Inflammatory macrophage (primary cell): ENCODE results near the gene TST.
A peak's percentile ranks its signal among the peaks of the same experiment; 100 is the strongest.

Experiments used
- DNase-seq, 2 donors: peaks; one replicate each; pipeline ENCODE4 v3.0.0-alpha.2; 2020 to 2022
- total RNA-seq, 18 experiments: gene quantifications; one replicate each; lab custom pipeline; 2026; ENCODE audit warnings: mixed read lengths in 6 of 18, inconsistent platforms in 2 of 18; lab: John Stamatoyannopoulos, UW

The TST gene
- 3.7 to 20.9 (median 13.3) reads per million in 18 experiments for total RNA-seq

DNA sequence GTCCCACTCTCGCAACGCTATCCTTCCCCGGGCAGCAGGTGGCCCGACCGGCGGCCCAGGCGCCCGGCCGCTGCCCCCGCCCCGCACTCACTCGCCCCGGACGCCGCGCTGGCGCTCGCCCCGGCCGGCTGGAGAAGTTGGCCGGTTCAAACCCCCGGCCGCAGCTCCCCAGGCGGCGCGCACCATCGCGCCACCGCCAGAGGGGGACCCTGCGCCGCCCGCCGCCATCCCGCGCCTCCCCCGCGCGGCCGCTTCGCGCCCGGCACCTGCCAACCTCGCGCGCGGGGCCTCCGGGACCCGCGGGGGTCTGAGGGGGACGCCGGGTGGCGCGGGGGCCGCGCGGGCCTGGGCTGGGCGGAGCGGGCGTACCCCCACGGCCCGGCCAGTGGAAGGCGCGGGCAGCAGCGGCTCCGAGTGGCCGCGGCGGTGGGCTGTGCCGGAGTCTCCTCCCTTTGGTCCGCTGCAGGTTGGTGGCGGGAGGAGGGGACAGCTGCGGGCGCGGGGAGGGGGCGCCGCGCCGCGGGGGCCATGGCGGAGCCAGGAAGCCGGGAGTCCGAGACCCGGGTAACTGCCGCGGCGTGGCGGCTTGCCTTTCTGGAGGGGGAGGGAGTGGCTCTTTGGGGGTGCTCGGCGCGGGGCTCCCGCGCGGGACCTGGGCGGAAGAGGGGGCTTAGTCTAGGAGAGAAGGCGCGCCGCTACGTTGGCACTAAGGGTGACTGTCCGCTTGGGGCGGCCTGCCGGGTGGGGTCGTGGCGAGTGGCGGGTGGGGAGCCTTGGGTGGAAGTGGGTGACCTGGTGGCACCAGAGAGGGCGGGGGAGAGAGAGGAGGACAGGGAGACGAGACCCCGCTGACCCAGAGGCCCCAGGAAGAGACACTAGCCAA, at the start of gene TST, which contains the start of gene MPST:
Gene TST (minus strand): TSS at position 139 of the 883 bp plus-strand sequence. CDS start 715 bp downstream, outside the sequence.
Gene MPST (plus strand): TSS at position 434 of the 883 bp plus-strand sequence. CDS start 95 bp downstream, at position 529.
- peak; percentile 51 to 76 for DNase-seq

DNA sequence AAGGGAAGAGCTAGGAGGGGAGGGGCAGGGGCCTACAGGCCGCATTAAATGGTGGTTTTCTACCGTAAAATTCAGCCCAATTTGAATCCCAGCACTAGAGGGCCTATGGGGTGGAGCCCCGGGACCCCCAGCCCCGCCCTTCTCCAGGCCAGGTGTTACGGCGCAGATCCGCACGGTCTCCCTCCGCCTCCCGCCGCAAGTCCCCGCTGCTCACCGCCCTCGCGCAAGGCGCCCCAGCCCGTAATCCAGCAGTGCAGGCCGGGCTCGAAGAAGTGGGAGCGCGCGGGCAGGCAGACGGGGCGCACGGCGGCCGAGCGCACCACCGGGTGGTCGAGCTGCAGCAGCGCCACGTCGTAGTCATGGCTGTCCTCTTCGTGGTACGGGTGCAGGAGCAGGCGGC, 49.6 kb upstream of the TST start:
- DNase-seq = no peak

DNA sequence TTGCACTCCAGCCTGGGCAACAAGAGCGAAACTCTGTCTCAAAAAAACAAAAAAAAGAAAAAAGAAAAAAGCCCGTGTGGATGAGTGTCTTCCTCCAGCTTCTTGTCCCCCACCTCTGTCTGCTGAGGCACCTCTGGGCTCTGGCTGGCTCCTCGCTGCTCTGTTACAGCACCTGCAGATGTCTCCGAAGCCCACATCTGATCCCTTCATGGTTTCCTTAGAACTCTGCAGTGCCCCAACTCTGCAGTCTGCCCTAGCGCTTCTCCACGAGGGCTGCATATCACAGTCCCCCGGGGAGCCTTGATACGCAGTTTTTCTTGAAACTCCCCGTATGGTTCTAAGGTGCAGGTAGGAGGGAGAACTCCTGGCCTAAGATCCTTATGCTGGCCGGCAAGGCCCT, 48.2 kb upstream of the TST start:
- no peak for DNase-seq

DNA sequence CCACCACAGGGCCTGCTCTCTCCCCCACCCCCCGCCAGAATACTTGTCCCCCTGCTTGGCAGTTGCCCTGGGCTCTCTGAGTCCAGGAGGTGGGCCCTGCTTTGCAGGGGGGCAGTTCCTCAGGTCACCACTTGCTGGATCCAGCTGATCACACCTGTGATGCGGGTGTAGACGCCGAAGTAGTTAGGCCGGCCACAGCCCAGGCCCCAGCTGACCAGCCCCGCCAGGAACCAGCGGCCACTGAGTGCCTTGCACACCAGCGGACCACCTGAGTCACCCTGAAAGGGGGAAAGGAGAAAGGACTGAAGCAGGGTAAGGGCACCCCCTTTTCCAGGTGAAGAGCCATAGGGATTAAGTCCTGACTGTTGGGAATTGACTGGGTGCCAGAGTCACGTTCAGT, 46.7 kb upstream of the TST start:
- DNase-seq = no peak

DNA sequence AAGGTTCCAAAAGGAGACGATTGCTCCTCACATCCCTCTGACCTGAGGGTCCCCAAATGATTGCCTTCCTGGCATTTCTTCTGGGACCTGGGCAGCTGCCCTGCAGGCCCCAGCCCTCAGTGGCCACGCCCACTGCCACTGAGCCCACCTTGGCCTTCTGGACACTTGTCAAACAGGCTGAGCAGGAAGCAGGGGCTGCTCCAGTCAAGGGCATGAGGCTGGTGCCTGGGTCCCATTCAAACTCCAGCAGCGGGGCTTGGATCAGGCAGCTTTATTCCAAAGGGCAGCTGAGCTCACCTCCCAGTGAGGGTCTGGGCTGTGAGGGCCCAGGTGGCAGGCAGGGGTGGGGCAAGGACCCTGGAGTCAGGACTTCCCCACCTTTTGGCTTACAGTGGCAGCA, 45.9 kb upstream of the TST start:
- DNase-seq = no peak

DNA sequence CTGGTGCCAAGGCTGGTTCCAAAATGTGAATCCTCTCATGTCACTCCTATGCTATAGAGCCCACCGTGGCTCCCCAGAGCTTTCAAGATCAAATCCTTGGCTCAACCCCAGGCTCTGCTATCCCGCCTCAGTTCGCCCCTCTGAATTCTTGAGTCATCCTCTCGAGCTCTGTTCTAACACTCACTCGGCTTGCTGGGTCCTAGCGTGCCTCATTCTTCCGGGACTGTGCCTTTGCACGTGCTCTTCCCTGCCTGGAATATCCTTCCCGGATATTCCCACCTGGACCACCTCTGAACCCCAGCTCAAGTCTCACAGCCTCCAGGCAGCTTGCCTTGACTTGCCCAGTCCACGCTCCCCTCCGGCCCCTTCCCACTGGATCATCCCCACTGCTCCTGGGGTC, 45.3 kb upstream of the TST start:
- DNase-seq = no peak

DNA sequence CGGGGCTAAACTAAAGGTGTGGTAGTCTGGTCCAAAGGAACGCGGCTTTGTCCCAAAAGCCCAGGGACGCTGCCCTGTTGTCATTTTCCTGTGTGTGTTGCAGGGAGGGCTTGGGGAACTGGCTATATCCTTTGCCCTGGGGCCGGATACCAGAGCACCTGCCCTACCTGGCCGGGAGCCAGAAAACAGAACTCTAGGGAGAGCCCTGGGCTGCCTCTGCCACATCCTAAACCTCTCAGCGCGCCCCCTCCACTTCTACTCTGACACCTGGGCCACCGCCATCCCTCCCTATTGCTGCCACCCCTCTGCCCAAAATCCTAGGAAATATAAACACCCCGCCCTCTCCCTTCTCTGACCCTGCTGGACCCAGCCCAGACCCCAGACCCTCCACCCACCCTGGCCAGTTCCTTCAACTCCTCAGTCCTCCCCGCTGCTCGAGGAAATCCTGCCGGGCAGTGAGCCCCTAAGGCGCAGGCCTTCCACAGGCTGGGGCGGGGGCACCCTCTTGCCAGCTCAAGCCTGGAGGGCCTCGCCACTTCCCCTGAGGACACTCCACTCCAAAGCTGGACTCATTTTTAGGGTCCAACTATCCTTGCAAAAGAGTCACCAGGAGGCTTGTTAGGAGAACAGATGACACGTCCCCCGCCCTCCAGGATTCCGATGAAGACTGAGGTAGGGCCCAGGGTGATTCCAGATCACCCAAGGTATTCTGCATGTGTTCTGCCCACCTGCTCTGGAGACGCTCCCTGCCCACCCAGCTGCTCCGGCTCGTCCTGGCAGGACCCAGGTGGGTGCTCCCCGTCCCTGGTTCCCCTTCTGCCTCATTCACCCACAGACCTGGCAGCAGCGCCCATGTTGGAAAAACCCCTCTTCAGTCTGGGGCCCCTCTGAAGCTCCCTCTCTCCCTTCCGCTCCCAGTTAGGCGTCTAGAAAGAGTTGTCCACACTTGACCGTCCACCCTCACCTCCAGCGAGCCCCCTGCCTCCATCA, 44.5 kb upstream of the TST start:
- no peak for DNase-seq

DNA sequence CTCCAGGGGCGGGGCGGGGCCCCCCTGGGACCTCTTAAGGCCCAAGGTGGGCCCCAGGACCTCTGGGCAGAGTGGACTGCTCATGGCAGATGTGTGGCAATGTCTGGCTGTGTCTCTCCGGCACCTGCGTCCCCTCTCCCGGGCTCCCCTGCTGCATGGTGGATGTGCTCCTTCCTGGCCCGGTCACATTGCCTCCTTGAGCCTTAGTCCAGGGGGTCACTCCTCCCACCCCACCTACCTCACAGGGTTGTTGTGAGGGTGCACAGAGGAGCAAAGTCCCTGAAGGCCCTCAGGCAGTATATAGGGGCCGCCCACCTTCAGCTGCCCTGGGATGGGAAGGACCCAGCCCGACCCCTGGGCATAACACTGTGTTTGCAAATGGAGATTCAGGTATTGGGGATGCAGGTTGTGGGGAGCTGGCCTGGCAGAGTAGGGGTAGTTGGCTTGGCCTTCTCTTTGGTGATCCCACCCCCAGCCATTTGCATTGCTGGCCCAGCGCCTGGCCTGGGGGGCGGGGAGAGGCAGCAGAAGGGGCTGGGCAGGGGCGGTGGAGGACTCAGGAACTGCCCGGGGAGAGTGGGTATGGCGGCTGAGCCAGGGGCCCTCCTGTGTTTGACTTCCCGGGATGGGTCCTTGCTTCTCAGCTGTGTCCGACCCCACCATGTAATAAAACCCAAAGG, 43.6 kb upstream of the TST start:
- DNase-seq = no peak

DNA sequence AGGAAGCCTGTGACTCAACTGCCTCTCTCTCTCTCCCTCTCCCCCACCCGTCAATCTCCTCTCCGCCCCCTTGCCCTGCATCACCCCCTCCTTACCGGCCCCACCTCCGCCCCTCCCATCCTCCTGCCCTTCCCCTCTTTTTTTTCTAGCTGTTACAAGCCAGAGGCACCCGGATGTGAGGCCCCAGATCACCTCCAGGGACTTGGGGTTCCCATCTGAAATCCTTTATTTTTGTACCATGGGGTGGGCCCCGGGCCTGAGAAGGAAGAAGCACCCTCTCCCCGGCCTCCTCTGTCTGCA, 43.1 kb upstream of the TST start:
- no peak for DNase-seq

DNA sequence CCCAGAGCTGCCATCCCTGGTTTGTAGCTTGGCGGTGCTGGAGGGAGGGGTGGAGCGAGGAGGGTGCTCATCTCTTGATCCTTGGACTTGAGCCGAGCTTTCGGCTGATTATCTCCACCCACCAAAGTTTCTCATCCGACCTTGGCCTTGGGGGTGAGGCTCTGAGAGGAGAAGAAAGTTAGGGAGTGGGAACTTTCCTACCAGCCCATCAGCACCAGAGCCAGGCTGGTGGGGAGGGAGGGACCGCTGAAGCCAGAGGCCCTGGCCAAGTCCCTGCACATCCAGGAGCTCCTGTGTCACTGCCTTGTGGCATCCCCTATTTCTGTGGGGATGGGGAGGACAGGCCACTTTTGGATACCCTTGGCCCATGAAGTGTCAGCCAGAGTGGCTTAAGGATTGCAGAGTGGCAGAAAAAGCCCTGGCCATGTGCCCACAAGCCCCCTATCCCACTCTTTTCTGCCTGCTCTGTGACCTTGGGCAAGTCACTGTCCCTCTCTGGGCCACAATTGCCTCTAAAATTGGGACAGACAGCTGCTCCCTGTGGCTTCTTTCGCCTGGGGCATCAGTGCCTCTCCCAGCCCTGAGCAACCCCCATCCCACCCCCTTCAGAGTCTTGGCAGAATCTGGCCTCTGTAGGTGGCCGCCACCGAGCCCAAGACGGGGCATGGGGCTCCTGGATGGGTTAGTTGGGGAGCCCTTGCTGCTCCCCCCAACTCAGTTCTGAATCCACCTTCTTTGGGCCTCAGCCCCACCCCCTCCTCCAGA, 42.5 kb upstream of the TST start:
- DNase-seq = no peak

DNA sequence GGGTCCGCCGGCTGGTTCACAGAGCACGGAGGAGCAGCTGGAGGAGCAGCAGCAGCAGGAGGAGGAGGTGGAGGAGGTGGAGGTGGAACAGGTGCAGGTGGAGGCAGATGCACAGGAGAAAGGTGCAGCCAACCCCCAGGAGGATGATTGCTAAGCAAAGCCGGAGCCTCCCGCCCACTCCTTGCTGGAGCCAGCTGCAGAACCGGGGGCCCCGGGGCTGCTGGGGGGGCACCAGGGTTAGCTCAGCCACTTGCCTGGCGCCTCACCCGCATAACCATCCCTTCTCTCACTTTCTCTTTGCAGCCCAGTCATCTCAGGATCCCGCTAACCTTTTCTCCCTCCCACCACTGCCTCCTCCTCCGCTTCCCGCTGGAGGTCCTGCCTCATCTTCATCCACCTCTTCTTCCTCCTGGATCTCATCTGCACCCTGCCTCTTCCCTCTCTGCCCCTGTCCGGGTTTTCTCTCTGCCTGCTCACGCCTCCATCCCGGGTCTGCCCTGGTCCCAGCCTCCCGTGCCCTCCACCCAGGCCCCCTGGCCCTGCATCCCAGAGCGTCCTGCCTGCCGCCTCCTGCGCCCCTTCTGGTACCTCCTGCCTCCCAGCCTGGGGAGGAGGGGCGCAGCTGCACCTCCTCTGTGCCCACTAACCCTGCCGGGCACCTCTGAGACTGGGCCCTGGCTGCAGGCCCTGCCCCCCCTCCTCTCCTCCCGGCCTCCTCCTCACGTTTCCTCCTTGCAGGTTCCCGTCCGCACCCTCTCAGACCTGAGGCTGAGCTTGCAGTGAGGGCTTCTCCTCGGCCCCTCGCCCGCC, 41.8 kb upstream of the TST start:
- no peak for DNase-seq

DNA sequence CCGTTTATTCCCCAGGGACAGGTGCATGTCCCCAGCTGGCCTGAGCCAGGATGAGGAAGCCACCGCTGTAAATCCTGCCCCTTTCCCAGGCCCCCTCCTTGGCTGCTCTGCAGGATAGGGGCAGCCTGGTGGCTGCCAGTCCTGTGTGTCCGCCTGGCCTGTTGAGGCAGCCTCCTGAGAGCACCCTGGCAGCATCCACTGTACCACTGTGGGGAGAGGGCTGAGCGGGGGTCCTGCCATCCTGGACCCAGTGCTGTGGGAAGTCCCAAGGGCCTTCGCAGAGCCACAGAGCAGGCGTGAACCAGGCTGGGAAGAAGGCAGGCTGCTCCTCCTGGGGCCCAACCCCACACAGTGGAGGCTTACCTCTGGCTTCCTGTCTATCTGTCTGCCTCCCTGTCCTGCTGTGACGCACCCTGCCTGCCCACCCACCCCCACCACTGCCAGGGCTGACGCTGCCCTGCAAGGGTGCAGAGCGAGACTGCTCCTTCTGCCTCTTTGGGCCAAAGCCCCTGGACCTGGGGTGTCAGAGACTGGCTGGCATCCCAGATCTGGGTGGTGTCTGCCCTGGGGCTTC, 40.7 kb upstream of the TST start:
- DNase-seq = no peak

DNA sequence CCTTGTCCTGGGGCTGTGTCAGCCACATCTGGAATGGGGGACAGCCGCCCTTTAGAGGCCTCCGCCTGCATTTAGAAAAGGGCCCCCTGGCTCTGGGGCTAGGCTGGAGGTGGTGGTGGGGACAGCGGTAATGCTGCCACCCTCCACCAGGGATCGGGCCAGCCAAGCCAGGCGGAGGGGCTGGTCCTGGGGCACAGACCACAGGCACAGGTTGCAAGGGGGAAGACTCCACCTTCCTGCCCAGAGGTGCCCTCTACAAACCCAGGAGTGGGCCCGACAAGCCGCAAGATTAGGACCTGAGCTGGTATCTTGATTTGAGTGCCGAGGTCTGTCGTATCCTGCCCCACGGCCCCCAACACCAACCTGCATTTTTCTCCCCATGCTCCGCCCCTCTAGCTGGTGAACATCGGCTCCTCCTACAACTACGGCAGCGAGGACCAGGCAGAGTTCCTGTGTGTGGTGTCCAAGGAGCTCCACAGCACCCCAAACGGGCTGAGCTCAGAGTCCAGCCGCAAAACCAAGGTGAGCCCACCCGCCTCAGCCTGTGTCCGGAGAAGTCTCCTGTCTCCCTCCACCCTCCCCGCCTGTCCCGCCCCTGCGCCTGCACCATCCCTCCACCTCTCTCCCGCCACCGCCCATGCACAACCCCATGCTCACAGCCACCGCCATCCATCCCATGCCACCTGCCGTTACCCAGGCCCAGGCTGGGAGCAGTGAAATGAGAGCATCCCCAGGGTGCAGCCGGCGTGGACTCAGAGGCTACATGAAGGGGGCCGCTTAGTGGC, 39.9 kb upstream of the TST start:
- DNase-seq = no peak

DNA sequence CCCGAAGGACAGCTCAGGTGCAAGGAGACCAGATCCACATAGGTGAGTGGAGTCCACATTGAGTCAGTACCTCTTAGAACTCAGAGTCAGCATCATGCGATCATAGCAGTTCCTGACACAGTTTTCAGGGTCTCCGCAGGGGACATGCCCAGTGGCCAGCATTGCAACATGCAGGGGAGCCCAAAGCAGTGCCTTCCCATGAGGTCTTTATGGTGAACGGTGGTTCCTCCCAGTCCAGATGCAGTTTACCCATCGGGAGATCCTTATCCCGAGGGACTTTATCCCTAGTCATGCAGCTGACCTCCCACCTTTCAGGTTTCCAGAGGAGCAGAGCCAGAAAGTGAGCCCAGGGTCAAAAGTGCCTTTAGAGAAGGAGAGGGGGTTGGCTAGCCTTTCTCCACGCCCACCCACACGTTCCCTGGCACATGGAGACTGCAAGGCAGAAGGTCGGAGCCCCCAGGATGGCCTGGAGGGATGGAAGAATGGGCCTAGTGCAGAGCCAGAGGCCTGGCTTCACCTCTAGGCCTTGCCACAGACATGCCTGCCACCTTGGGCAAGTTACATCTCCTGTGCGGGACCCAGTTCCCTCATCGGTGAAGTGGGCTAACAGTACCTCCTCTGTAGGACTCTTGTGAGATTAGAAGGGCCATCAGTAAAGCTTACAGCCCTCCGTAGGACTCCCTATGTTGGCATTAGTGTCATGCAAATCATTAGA, 38.7 kb upstream of the TST start:
- no peak for DNase-seq

DNA sequence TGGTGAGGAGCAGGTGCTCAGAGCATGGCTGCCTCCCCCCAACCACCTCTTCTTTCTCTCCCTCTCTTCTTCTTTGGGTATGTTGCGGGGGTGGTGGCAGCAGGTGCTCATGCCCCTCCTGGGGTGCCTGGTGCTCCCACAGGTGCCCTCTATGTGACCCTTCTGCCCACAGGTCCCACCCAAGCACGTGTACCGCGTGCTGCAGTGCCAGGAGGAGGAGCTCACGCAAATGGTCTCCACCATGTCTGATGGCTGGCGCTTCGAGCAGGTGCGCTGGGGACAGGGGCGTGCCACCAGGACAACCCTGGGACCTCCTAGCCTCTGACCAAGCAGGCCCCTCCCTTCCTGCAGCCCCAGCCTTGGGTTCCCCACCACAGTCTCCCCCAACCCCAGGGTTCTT, 38.0 kb upstream of the TST start:
- no peak for DNase-seq

DNA sequence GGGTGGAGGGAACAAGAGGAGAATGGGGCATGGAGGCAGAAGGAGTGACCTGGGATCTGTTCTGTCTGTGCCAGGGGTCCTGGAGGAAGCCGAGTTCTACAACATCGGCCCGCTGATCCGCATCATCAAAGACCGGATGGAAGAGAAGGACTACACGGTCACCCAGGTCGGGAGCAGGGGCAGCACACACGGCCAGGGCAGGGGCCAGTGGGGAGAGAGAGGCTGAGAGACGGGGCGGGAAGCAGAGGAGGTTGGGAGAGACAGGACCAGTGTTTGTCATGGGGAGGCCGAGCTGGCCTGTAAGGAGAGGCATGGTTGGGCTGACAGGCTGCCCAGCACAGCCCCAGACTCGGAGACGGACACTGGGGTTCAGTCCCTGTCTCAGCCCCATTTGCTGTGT, 37.0 kb upstream of the TST start:
- no peak for DNase-seq

DNA sequence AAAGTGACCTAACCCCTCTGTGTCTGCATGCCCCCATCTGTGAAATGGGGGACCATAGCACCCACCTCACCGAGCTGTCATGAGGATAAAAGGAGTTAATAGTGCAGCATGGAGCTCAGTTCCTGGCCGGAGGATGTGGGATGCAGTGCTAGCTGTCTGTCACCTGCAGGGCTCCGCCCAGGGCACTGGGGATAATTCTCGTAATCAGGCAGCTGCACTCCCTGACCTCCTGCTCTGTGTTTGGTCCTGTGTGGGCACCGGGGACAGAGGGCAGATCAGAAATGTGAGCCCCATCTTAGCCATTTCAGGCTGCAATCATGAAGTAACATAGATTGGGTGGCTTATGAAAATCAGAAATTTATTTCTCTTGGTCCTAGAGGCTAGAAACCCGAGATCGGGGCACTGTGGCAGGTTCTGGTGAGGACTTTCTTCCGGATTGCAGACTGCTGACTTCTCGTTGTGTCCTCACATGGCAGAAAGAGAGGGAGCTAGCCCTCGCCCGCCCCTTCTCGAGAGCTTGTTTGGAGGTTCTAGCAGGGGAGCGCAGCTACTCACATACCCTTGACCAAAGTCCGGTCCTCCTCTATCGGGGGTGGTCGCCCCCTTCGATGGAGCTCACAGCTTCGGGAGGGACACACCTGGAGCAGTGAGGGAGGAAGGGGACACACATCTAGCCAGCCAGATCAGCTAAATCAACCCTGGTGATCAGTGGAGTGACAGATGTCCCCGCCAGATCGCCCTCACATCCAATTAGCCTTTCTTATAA, 35.5 kb upstream of the TST start:
- no peak for DNase-seq

DNA sequence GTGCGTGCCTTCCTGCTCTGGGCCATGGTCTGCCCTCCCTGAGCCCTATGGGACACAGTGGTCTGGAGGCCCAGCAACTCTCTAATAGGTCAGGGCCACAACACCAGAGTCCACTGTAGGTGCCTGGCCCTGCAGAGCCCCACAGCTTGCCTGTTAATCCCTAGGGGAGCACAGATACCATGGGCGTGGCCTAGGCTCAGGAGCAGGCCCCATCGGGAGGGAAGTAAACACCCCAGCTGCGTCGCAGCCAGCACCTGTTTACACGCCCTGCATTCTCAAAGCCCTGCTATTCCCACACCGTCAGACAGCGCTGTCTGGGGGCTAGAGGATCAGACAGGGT, 34.8 kb upstream of the TST start:
- DNase-seq = no peak
